SK-N-SH (cell line): ENCODE measurements around the gene NEAT1. TPM values are rescaled to one million over a fixed set of nuclear protein-coding genes. Genes with fewer than 3 reads are reported as not detected.
"Not testable (repeated sequence)": the region's sequence is repeated elsewhere in the genome, so short reads cannot be mapped to it uniquely, and the experiment has no call there.

Source experiments
- CTCF ChIA-PET: fragments of 300-600, 350-600 bp; formaldehyde crosslinking; extraction: SDS; loops from one replicate; lab custom pipeline; 2021; lab: Yijun Ruan, JAX
- POLR2A ChIA-PET: fragments of 350-600 bp; sonication (Branson Sonifier 250); formaldehyde crosslinking; extraction: SDS; loops from one replicate; lab custom pipeline; 2020; ENCODE audit warnings: antibody characterized with exemption, inconsistent platforms; lab: Yijun Ruan, JAX
- DNase-seq: peaks from one replicate; pipeline ENCODE4 v3.0.0; 2012
- H2AFZ ChIP-seq: fragments of 200-600 bp; sonication (generic); 2 replicates; pipeline ENCODE4 v1.8.1; 2016; ENCODE audit warnings: antibody characterized with exemption, mild to moderate bottlenecking, low read depth
- H3F3A ChIP-seq: fragments of 200-600 bp; sonication (generic); replicated peaks from 2 replicates; pipeline ENCODE3; 2016; ENCODE audit warnings: antibody characterized with exemption, mild to moderate bottlenecking; ENCODE audit not compliant: insufficient read depth
- H3K27ac ChIP-seq, 2 experiments: fragments of 200-500 bp in 1 of 2; fragments of 200-600 bp in 1 of 2; sonication (Bioruptor generic) in 1 of 2; sonication (generic), shearing (Covaris generic) in 1 of 2; 2 replicates each; pipeline versions ENCODE4 v1.5.1 to v1.6.1; 2014 to 2016; ENCODE audit warnings: low read depth in 2 of 2, inconsistent platforms in 1 of 2, low read length in 1 of 2, mild to moderate bottlenecking in 1 of 2, mixed read lengths in 1 of 2
- H3K27me3 ChIP-seq: fragments of 200-600 bp; sonication (generic), shearing (Covaris generic); 2 replicates; pipeline ENCODE4 v1.6.1; 2016; ENCODE audit warnings: mixed run types; ENCODE audit not compliant: insufficient read depth
- H3K36me3 ChIP-seq, 2 experiments: fragments of 200-500 bp in 1 of 2; fragments of 200-600 bp in 1 of 2; sonication (Bioruptor generic) in 1 of 2; sonication (generic) in 1 of 2; replicated peaks in 1 of 2; 2 replicates each; pipeline versions ENCODE3 to v1.5.1; 2014 to 2016; ENCODE audit warnings: low read length in 1 of 2, mild to moderate bottlenecking in 1 of 2; ENCODE audit not compliant: insufficient read depth in 2 of 2, control insufficient read depth in 1 of 2
- H3K4me1 ChIP-seq, 2 experiments: fragments of 200-500 bp in 1 of 2; fragments of 200-600 bp in 1 of 2; sonication (Bioruptor generic) in 1 of 2; sonication (generic), shearing (Covaris generic) in 1 of 2; 2 replicates each; pipeline versions ENCODE4 v1.5.1 to v1.6.1; 2014 to 2016; ENCODE audit warnings: low read depth in 1 of 2, low read length in 1 of 2, mixed run types in 1 of 2; ENCODE audit not compliant: insufficient read depth in 2 of 2, control insufficient read depth in 1 of 2
- H3K4me2 ChIP-seq: fragments of 200-600 bp; sonication (generic), shearing (Covaris generic); 2 replicates; pipeline ENCODE4 v1.6.1; 2017; ENCODE audit warnings: mixed run types
- H3K4me3 ChIP-seq, 2 experiments: fragments of 200-500 bp in 1 of 2; fragments of 200-600 bp in 1 of 2; sonication (Bioruptor generic) in 1 of 2; sonication (generic), shearing (Covaris generic) in 1 of 2; 2 replicates each; pipeline versions ENCODE4 v1.5.1 to v1.8.1; 2014 to 2016; ENCODE audit warnings: low read depth in 2 of 2, inconsistent platforms in 1 of 2, low read length in 1 of 2, mild to moderate bottlenecking in 1 of 2, mixed read lengths in 1 of 2, moderate library complexity in 1 of 2
- H3K79me2 ChIP-seq: fragments of 200-600 bp; sonication (generic); 2 replicates; pipeline ENCODE4 v1.8.1; 2017; ENCODE audit warnings: mild to moderate bottlenecking; ENCODE audit not compliant: insufficient read depth
- H3K9ac ChIP-seq: fragments of 200-600 bp; sonication (generic); 2 replicates; pipeline ENCODE4 v1.6.1; 2017; ENCODE audit warnings: mixed run types
- H3K9me2 ChIP-seq: fragments of 200-600 bp; sonication (generic); 2 replicates; pipeline ENCODE4 v1.6.1; 2017; ENCODE audit warnings: mixed run types
- H3K9me3 ChIP-seq: fragments of 200-600 bp; sonication (generic); 2 replicates; pipeline ENCODE4 v1.6.1; 2017; ENCODE audit warnings: mixed run types, mild to moderate bottlenecking, moderate library complexity
- H4K20me1 ChIP-seq: fragments of 200-600 bp; sonication (generic); 2 replicates; pipeline ENCODE4 v1.6.1; 2017; ENCODE audit warnings: mild to moderate bottlenecking, mixed run types; ENCODE audit not compliant: insufficient read depth
- CTCF ChIP-seq: fragments of 200-600 bp; sonication (generic); IDR thresholded peaks from 2 replicates; pipeline ENCODE4 v1.6.1; 2017; ENCODE audit warnings: antibody characterized with exemption, mild to moderate bottlenecking, moderate library complexity
- ELF1 ChIP-seq: IDR thresholded peaks from 2 replicates; pipeline ENCODE4 v1.4.0; 2012
- EP300 ChIP-seq, 2 experiments: IDR thresholded peaks; 2 replicates each; pipeline versions ENCODE4 v1.4.0 to v1.6.1; 2012; ENCODE audit warnings: borderline replicate concordance in 1 of 2, low read depth in 1 of 2, low read length in 1 of 2
- JUND ChIP-seq: IDR thresholded peaks from 2 replicates; pipeline ENCODE4 v1.4.0; 2012
- MAX ChIP-seq: IDR thresholded peaks from 2 replicates; pipeline ENCODE4 v1.4.0; 2012; ENCODE audit warnings: low read depth
- NRF1 ChIP-seq: IDR thresholded peaks from 2 replicates; pipeline ENCODE4 v1.6.1; 2012; ENCODE audit warnings: low read depth, mild to moderate bottlenecking, low read length
- PBX3 ChIP-seq: IDR thresholded peaks from 2 replicates; pipeline ENCODE4; 2012
- RAD21 ChIP-seq: IDR thresholded peaks from 2 replicates; pipeline ENCODE4 v1.6.1; 2012; ENCODE audit warnings: mild to moderate bottlenecking, low read length
- SIN3A ChIP-seq: IDR thresholded peaks from 2 replicates; pipeline ENCODE4 v1.6.1; 2012; ENCODE audit warnings: low read depth, mild to moderate bottlenecking, low read length, moderate library complexity, borderline replicate concordance
- SMC3 ChIP-seq: IDR thresholded peaks from 2 replicates; pipeline ENCODE4 v1.6.1; 2012; ENCODE audit warnings: low read depth, low read length, improper control_type of control experiment
- TCF12 ChIP-seq: IDR thresholded peaks from 2 replicates; pipeline ENCODE4 v1.4.0; 2012
- USF1 ChIP-seq: IDR thresholded peaks from 2 replicates; pipeline ENCODE4 v1.4.0; 2012; ENCODE audit warnings: low read depth, borderline replicate concordance
- WGBS: methylation state at CpG from one replicate; pipeline ENCODE4 v1.1.6; 2017; ENCODE audit warnings: low lambda C conversion rate; 5-methylcytosine and 5-hydroxymethylcytosine counted together
- polyA plus RNA-seq, 3 experiments: library from polyadenylated mRNA; depleted of rRNA; stranded (reverse); fragments of >200 nt; gene quantifications; 2 replicates each; pipeline ENCODE4 v1.2.3, GENCODE V29; 2012

The NEAT1 gene
- polyA plus RNA-seq, 1 of the 3 experiments (the other 2 are of a cell fraction): 435 TPM

- peak; percentile 70 for DNase-seq
- WGBS: 47% methylated on average over 8 of the region's 8 CpGs
- peaks cover 85% of the 10 kb centered on the region for H3K79me2 ChIP-seq
- H3K4me3 ChIP-seq: peak overlapping the region; percentile 12 to 47; a peak in 3 of 4 replicates
- H3K9me3 ChIP-seq: no peaks in the 10 kb centered on the region
- TF ChIP-seq CTCF (peak; percentile 72), NRF1 (no peak), RAD21 (peak; percentile 75), PBX3 (0 out of 2 replicates have a peak, but pooled peaks have one; percentile 17), SIN3A (0 out of 2 replicates have a peak, but pooled peaks have one; percentile 41), MAX (no peak), TCF12 (no peak), EP300 (IDR thresholded peaks at IDR 0.05; ENCODE audit: borderline replicate concordance in 1 of 2, low read depth in 1 of 2, low read length in 1 of 2) (no peak), USF1 (no peak), SMC3 (peak; percentile 59), JUND (no peak), ELF1 (no peak)
- no peaks in the 10 kb centered on the region for H4K20me1 ChIP-seq
- no peaks in the 10 kb centered on the region for H3K36me3 ChIP-seq
- CTCF ChIA-PET: interaction anchor here (0.8 to 6.4 kb wide), 18 partner anchors 8 to 517 kb away, joined by 3 to 79 read pairs (median 4); partner anchors contain the start of gene MALAT1
- no peak overlapping the region for H2AFZ ChIP-seq
- H3K27me3 ChIP-seq: no peaks in the 10 kb centered on the region
- peak overlapping the region; percentile 93 for H3K9ac ChIP-seq
- peak overlapping the region; percentile 82 for H3K4me2 ChIP-seq
- peak overlapping the region; percentile 68 to 99 for H3K27ac ChIP-seq
- H3K9me2 ChIP-seq: no peaks in the 10 kb centered on the region
- H3F3A ChIP-seq: peaks cover 46% of the 10 kb centered on the region
- POLR2A ChIA-PET: interaction anchor here (3.0 to 13.9 kb wide), 2 partner anchors 27 to 48 kb away, joined by 7 to 591 read pairs; partner anchors contain the start of gene MALAT1
- peaks cover 11 to 17% of the 10 kb centered on the region in 2 experiments; a peak in 3 of 4 replicates for H3K4me1 ChIP-seq
Measured at GRCh38 chr11:65471447-65471891, 48.9 kb downstream of the NEAT1 start.

- 88% methylated on average over 14 of the region's 14 CpGs for WGBS
- Histone ChIP-seq H3K27ac (peak overlapping the region in 1 of 2 experiments; percentile 99; a peak in 2 of 4 replicates), H3K4me2 (peak overlapping the region; percentile 44; the same call in 1 of the 2 replicates), H3K9ac (peak overlapping the region; percentile 93), H3K4me1 (peaks cover 14 to 17% of the 10 kb centered on the region in 2 experiments; a peak in 3 of 4 replicates), H3F3A (peaks cover 46% of the 10 kb centered on the region), H3K79me2 (peaks cover 93% of the 10 kb centered on the region)
- H2AFZ ChIP-seq, H4K20me1 ChIP-seq, H3K36me3 ChIP-seq, DNase-seq, H3K4me3 ChIP-seq, H3K9me3 ChIP-seq, H3K9me2 ChIP-seq, H3K27me3 ChIP-seq: not testable (repeated sequence)
- POLR2A ChIA-PET: interaction anchor here (3.0 to 13.9 kb wide), 2 partner anchors 26 to 49 kb away, joined by 7 to 591 read pairs; partner anchors contain the start of gene MALAT1
- CTCF ChIA-PET: interaction anchor here (0.9 to 6.4 kb wide), 9 partner anchors 11 to 56 kb away, joined by 3 to 79 read pairs (median 6); no protein-coding TSS in a partner anchor
Measured at GRCh38 chr11:65472588-65473277, 50.1 kb downstream of the NEAT1 start.
